Mucosa of gallbladder (tissue), 1 donor: ENCODE measurements around the gene GABRG3. TPM values are rescaled to one million over a fixed set of nuclear protein-coding genes. Genes with fewer than 3 reads are reported as not detected.

Experiments
- DNase-seq: peaks from one replicate; pipeline ENCODE4 v3.0.0-alpha.2; 2020; ENCODE audit warnings: low spot score
- total RNA-seq: library from RNA; stranded (reverse); gene quantifications from one replicate; pipeline ENCODE4 v1.2.1, GENCODE V29; 2021
- donor health status: DM: no; HTN: no; CAD: no.

Gene GABRG3
- total RNA-seq, 1 donor from 2014 or later = not detected

DNA sequence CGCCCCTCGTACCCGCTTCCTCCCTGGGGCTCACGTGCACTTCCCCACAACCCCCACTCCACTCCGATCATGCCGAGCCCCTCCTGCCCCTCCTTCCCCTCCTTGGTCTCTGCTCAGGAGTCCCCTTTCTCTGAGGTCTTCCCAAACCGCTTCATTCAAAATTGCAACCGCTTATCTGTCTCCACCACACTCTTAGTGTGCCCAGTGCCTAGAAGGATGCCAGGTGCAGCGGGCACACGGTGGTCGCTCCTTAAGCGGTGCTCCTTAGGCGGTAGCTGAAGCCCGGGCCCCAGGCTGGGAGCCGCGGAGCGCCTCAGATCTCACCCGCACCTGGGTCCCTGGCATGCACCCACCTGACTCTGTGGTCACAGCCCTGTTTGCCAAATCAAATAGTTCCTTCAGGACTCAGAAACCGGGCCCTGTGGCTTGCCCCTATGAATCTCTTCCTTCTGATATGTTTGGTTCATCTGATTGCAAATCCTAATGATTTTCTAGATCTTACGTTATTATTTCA, 603.6 kb downstream of the GABRG3 start:
- no peak for DNase-seq

- DNase-seq = no peak
Observed at GRCh38 chr15:27575521-27575920, 604.5 kb downstream of the GABRG3 start.

DNA sequence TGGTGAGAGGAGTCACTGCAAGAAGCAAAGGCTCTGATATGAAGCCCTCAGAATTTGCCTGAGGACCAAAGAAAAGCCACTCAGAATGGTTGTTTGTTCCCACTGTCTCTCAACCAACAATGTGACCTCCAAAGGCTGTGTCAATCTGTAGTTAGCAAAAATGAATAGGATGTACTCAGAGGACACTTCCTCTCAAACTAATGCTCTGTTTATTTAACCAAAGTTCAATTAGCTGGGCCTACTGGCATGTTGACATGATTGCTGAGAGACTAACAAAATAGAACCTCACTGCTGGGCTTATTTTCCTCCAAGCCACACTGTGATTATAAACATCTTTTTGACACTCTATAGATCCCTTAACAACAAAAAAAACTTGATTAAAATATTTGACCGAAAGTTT, 605.6 kb downstream of the GABRG3 start:
- DNase-seq = no peak

DNA sequence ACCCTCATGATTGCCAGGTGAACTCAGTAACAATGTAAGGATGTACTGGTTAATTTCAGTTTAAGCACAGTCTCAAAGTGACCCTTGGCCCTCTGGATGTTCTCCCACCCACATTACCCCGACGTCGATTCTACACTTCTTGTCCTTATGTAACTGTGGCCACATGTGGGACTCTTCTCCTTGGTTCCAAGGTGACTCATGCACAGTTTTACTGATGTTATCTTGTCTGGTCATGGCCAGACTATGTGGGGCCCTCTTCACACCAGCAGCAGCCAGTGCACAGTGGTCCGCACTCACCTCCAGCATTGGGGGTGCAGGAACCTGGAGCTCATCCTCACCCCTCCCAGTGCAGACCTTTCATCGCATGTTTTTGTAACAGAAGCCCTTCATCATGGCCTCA, 608.8 kb downstream of the GABRG3 start:
- DNase-seq = no peak

DNA sequence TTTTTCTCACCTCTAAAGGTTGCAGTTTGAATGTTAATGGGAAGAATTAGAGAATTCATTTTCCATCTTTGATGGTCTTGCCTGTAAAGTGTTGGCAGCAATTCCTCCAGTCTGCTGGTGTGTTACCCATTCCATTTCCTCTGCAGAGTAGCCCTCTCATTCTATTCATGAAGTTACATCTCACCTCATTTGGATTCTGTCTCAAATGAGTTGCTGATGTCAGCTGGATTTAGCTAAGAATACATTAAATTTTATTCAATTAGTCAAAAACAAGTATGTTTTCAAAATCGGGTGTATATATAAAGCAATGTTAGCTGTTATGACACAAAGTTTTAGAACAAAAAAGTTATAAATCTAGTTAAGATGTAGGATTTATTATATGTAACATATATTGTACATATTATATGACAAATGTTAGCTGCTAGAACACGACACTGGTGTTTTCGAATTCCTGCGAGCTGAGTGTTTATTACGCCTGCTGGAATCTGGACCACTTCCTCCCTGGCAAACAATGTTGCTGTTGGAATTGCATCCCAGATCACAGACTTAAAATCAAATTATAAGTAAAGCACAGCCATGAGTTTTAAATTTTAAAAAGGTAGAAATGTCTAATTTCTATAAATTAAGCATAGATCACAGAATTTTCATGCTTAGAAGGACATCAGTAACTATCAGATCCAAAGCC, 611.9 kb downstream of the GABRG3 start:
- DNase-seq = no peak

GRCh38 chr15:27583651-27584050, 612.7 kb downstream of the GABRG3 start:
- DNase-seq = no peak

DNA sequence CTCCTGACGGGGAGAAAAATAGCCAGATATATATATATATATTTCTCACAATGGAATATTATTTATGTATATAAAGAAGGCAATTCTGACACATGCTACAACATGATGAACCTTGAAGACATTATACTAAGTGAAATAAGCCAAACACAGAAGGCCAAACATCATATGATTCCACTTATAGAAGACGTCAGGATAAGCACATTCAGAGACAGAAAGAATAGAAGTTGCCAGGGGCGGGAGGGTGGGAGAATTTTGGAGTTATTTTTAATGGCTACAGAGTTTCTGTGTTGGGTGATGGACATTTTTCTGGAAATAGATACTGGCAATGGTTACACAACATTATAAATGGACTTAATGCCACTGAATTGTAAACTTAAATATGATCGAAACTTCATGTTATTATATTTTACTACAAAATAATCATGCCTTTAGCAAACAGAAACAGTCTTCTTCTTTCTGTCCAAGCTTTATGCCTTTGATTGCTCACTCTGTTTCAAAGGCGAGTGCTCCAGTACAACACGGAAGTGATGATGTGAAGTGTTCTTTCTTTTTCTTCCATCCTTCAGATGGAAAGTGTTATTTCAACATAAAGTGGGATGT, 614.2 kb downstream of the GABRG3 start:
- no peak for DNase-seq

DNA sequence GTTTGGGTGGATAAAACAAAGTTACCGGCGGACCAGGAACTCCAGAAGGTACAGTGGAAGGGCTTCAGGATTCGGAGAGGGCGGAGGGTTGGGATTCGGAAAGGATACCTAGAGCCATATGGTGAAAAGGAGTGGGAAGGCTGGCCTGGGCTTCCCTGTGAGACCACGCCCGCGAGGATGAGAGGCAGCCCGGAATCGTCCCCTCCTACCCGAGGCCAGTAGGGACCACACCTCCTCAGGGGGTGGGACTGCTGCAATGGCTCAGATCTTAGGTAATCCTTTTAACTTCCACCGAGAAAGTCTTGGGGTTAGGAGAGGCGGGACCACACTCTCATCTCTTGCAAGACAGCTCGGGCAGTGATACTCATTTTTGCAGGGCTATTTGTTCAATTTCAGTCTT, 616.8 kb downstream of the GABRG3 start:
- DNase-seq = no peak

DNA sequence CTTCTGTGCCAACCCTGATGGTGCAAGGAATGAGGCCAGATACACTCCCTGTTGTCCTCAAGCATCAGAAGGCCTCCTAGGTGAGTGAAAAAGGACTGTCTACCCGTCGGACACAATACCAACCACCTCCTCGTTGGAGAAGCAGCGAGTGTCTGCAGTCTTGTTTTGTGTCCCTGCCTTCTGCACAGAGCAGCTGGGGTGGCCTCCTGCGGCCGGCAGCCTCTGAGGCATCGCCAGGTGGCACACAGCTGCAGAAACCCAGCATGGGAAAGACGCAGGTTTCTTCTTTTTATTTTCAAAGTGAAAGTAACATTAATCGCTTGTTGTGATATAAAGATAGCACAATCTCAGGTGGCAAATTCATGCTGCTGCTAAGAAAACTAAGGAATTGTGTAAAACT, 618.3 kb downstream of the GABRG3 start:
- DNase-seq = no peak

DNA sequence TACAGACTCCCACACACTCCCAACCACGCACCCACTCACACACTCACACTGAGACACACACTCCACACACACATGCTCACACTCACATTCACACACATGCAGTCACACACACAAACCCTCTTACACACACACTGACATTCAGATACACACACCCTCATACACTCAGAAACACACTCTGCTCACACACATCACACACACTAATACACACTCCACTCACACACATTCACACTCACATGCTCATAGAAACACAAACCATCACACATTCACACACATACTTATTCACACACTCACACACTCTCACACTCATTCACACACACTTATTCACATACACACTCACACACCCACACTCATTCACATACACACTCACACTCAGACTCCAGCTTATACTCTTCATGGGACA, 618.8 kb downstream of the GABRG3 start:
- no peak for DNase-seq

Other genes starting within 250 kb of the GABRG3 start
- gene GABRB3, start 198.1 kb upstream of the GABRG3 start, total RNA-seq = 91.6 TPM
- 0.12 TPM for gene GABRA5, start 104.1 kb upstream of the GABRG3 start, total RNA-seq